Loucy (cell line): ENCODE results near the gene RESF1.

Source experiments
- H2AFZ ChIP-seq: fragments of 200-600 bp; sonication (generic); 2 replicates; pipeline ENCODE4 v1.6.0; 2016; ENCODE audit warnings: antibody characterized with exemption, mild to moderate bottlenecking, low read length, moderate library complexity
- H3F3A ChIP-seq: fragments of 200-600 bp; 2 replicates; pipeline ENCODE4 v1.6.0; 2016; ENCODE audit warnings: antibody characterized with exemption, low read depth, mild to moderate bottlenecking
- H3K27me3 ChIP-seq: fragments of 200-600 bp; sonication (generic); 2 replicates; pipeline ENCODE4 v1.6.1; 2014; ENCODE audit warnings: low read length, mild to moderate bottlenecking; ENCODE audit not compliant: insufficient read depth, poor library complexity, severe bottlenecking
- H3K36me3 ChIP-seq: fragments of 200-600 bp; sonication (generic); 2 replicates; pipeline ENCODE4 v1.6.1; 2016; ENCODE audit warnings: low read length; ENCODE audit not compliant: insufficient read depth
- H3K4me1 ChIP-seq: fragments of 200-600 bp; sonication (generic); 2 replicates; pipeline ENCODE4 v1.5.1; 2014; ENCODE audit warnings: low read length, mild to moderate bottlenecking; ENCODE audit not compliant: insufficient read depth, poor library complexity, severe bottlenecking
- H3K4me2 ChIP-seq: fragments of 200-600 bp; sonication (generic); 2 replicates; pipeline ENCODE4 v1.6.0; 2014; ENCODE audit warnings: antibody characterized with exemption, low read length, low read depth, mild to moderate bottlenecking; ENCODE audit not compliant: poor library complexity, severe bottlenecking
- H3K4me3 ChIP-seq: fragments of 200-600 bp; sonication (generic); 2 replicates; pipeline ENCODE4 v1.5.1; 2014; ENCODE audit warnings: low read length, mild to moderate bottlenecking, mixed read lengths; ENCODE audit not compliant: poor library complexity, severe bottlenecking
- H3K79me2 ChIP-seq: fragments of 200-600 bp; sonication (generic); 2 replicates; pipeline ENCODE4 v1.6.1; 2014; ENCODE audit warnings: low read length; ENCODE audit not compliant: insufficient read depth
- H3K9ac ChIP-seq: fragments of 200-600 bp; sonication (generic); 2 replicates; pipeline ENCODE4 v1.6.0; 2014; ENCODE audit warnings: mild to moderate bottlenecking, low read depth, low read length, moderate library complexity; ENCODE audit not compliant: poor library complexity, severe bottlenecking
- H3K9me2 ChIP-seq: fragments of 200-600 bp; sonication (generic); replicated peaks from 2 replicates; pipeline ENCODE4 v1.6.1; 2016; ENCODE audit warnings: low read depth, low read length, mixed read lengths
- H3K9me3 ChIP-seq: fragments of 200-600 bp; sonication (generic); 2 replicates; pipeline ENCODE4 v1.6.1; 2014; ENCODE audit warnings: mild to moderate bottlenecking, antibody characterized with exemption, low read length, low read depth; ENCODE audit not compliant: insufficient read depth
- H4K20me1 ChIP-seq: fragments of 200-600 bp; sonication (generic); 2 replicates; pipeline ENCODE4 v1.6.0; 2014; ENCODE audit warnings: antibody characterized with exemption, low read length, mild to moderate bottlenecking; ENCODE audit not compliant: insufficient read depth, poor library complexity, severe bottlenecking
- CTCF ChIP-seq: fragments of 200-600 bp; sonication (generic); conservative IDR thresholded peaks from 2 replicates; pipeline ENCODE4 v1.5.1; 2014; ENCODE audit warnings: mild to moderate bottlenecking, antibody characterized with exemption, low read length
- EZH2phosphoT487 ChIP-seq: fragments of 200-600 bp; IDR thresholded peaks from 2 replicates; pipeline ENCODE4 v1.6.1; 2018; ENCODE audit warnings: antibody characterized with exemption, mild to moderate bottlenecking, moderate library complexity, borderline replicate concordance

Gene RESF1

GRCh38 chr12:31984806-31985591 is 25.8 kb downstream of the RESF1 start:
- Histone ChIP-seq H3K79me2 (no peaks in the 10 kb centered on the region), H3K27me3 (no peaks in the 10 kb centered on the region), H3K4me1 (no peaks in the 10 kb centered on the region), H2AFZ (no peak overlapping the region), H3F3A (no peaks in the 10 kb centered on the region), H3K4me2 (no peak overlapping the region), H3K9me3 (peaks cover 34% of the 10 kb centered on the region; the same call in 1 of the 2 replicates), H3K36me3 (peaks cover 46% of the 10 kb centered on the region), H3K9me2 (no peaks in the 10 kb centered on the region), H3K9ac (no peak overlapping the region), H4K20me1 (no peaks in the 10 kb centered on the region), H3K4me3 (no peak overlapping the region)
- TF ChIP-seq EZH2phosphoT487 (no peak), CTCF (no peak)

- no peaks in the 10 kb centered on the region for H4K20me1 ChIP-seq
These were observed 26.6 kb downstream of the RESF1 start for GRCh38 chr12:31985832-31986231.

GRCh38 chr12:31989571-31990362 is 30.6 kb downstream of the RESF1 start:
- Histone ChIP-seq H3K79me2 (no peaks in the 10 kb centered on the region), H3K9me2 (no peaks in the 10 kb centered on the region), H3K27me3 (no peaks in the 10 kb centered on the region), H4K20me1 (no peaks in the 10 kb centered on the region), H2AFZ (no peak overlapping the region), H3K9ac (no peak overlapping the region), H3K4me1 (no peaks in the 10 kb centered on the region), H3F3A (no peaks in the 10 kb centered on the region), H3K36me3 (peaks cover 2% of the 10 kb centered on the region; the same call in 1 of the 2 replicates), H3K4me3 (no peak overlapping the region), H3K4me2 (no peak overlapping the region), H3K9me3 (no peaks in the 10 kb centered on the region)
- no peak for TF ChIP-seq EZH2phosphoT487
- TF ChIP-seq CTCF: no peak

More at GRCh38 chr12:31985832-31986231, 26.6 kb downstream of the RESF1 start:
- no peak overlapping the region for H3K4me2 ChIP-seq
- no peaks in the 10 kb centered on the region for H3K27me3 ChIP-seq
- no peaks in the 10 kb centered on the region for H3K79me2 ChIP-seq
- TF ChIP-seq CTCF: no peak
- no peak for TF ChIP-seq EZH2phosphoT487
- H3F3A ChIP-seq: no peaks in the 10 kb centered on the region
- H3K4me3 ChIP-seq: no peak overlapping the region
- no peak overlapping the region for H3K9ac ChIP-seq
- H3K36me3 ChIP-seq: peaks cover 38% of the 10 kb centered on the region
- H3K9me3 ChIP-seq: peaks cover 32% of the 10 kb centered on the region; the same call in 1 of the 2 replicates
- H2AFZ ChIP-seq: no peak overlapping the region
- no peaks in the 10 kb centered on the region for H3K4me1 ChIP-seq
- H3K9me2 ChIP-seq: no peaks in the 10 kb centered on the region
